ENCODE results near the gene POLDIP3. TPM values are rescaled to one million over a fixed set of nuclear protein-coding genes. Genes with fewer than 3 reads are reported as not detected.

Gene POLDIP3
- total RNA-seq, 6 experiments from 2014 or later, result 17.1 to 22.6 (median 21.1) TPM

Small RNA genes within 50 kb of the gene (small RNA-seq; reads per million reads assigned to genes)
- 0 reads per million in 2 experiments for gene RN7SKP80
- 0 reads per million in 2 experiments for gene RNU6-513P

Other genes with a start within 250 kb of the POLDIP3 start
- 1 to 10 TPM; 2.1 to 6.6 (median 2.4) TPM for gene NFAM1, start 182.5 kb downstream of the POLDIP3 start, total RNA-seq
- 10 to 100 TPM in 5 of 6 experiments, 1 to 10 TPM in 1; 9.3 to 17.8 (median 14.7) TPM for gene RRP7A, start 95.1 kb downstream of the POLDIP3 start, total RNA-seq
- 1 to 10 TPM in 2 of 6 experiments, under 1 TPM in 4; 0.29 to 2.9 (median 0.80) TPM for gene SERHL2, start 60.9 kb downstream of the POLDIP3 start, total RNA-seq
- under 1 TPM in 3 of 6 experiments, not detected in 3; 0.37 to 0.78 (median 0.68) TPM for gene ATP5MGL, start 25.7 kb upstream of the POLDIP3 start, total RNA-seq
- gene CYB5R3, start 34.5 kb upstream of the POLDIP3 start, total RNA-seq, result 100 to 1,000 TPM; 146 to 211 (median 170) TPM
- gene A4GALT, start 106.0 kb upstream of the POLDIP3 start, total RNA-seq, result 1 to 10 TPM in 5 of 6 experiments, under 1 TPM in 1; 0.86 to 3.7 (median 2.2) TPM
- 10 to 100 TPM; 19.8 to 48.4 (median 30.4) TPM for gene ARFGAP3, start 242.4 kb upstream of the POLDIP3 start, total RNA-seq